HG03175 (cell line): ENCODE results near the gene ECT2.
"Not testable (repeated sequence)": the region's sequence is repeated elsewhere in the genome, so short reads cannot be mapped to it uniquely, and the experiment has no call there.

Source experiments
- ATAC-seq: cut with Tn5 transposase; IDR thresholded peaks from one replicate; pipeline ENCODE4 v1.9.1; 2021; ENCODE audit warnings: mild to moderate bottlenecking, moderate library complexity; ENCODE audit not compliant: unreplicated experiment

The ECT2 gene

GRCh38 chr3:172853921-172854666, 103.6 kb downstream of the ECT2 start:
- ATAC-seq = no peak

GRCh38 chr3:172855037-172855436, 104.5 kb downstream of the ECT2 start:
- ATAC-seq = no peak

GRCh38 chr3:172856795-172857742, 106.5 kb downstream of the ECT2 start:
- ATAC-seq = no peak

GRCh38 chr3:172859041-172859440, 108.5 kb downstream of the ECT2 start:
- ATAC-seq = no peak

- ATAC-seq = not testable (repeated sequence)
Measured at GRCh38 chr3:172866726-172867350, 116.3 kb downstream of the ECT2 start.

GRCh38 chr3:172868582-172869200, 118.2 kb downstream of the ECT2 start:
- no peak for ATAC-seq

- ATAC-seq = no peak
Measured at GRCh38 chr3:172869368-172869771, 118.8 kb downstream of the ECT2 start.

- no peak for ATAC-seq
Measured at GRCh38 chr3:172869784-172870518, 119.4 kb downstream of the ECT2 start.
